Measurements from ENCODE around the gene CALML6.

CALML6 gene

GRCh38 chr1:1938613-1939295 lies 23.7 kb downstream of the CALML6 start:
- Histone ChIP-seq H3K36me3 (ENCODE audit: insufficient read depth, low read length) (no peaks in the 10 kb centered on the region), H3K27me3 (ENCODE audit: insufficient read depth, low read length) (peaks cover 26% of the 10 kb centered on the region), H3K4me1 (ENCODE audit: control insufficient read depth, insufficient read depth, low read length, unreplicated experiment) (no peaks in the 10 kb centered on the region), H2AFZ (ENCODE audit: low read length, unreplicated experiment) (no peak overlapping the region), H3K27ac (ENCODE audit: low read depth, low read length) (no peak overlapping the region), H3K79me2 (ENCODE audit: control insufficient read depth, insufficient read depth, low read length, unreplicated experiment) (no peaks in the 10 kb centered on the region), H3K4me3 (ENCODE audit: low read depth, low read length) (no peak overlapping the region)

GRCh38 chr1:1939296-1940122 lies 24.4 kb downstream of the CALML6 start:
- Histone ChIP-seq H2AFZ (ENCODE audit: low read length, unreplicated experiment) (no peak overlapping the region), H3K27me3 (ENCODE audit: insufficient read depth, low read length) (peaks cover 26% of the 10 kb centered on the region), H3K36me3 (ENCODE audit: insufficient read depth, low read length) (no peaks in the 10 kb centered on the region), H3K27ac (ENCODE audit: low read depth, low read length) (no peak overlapping the region), H3K4me1 (ENCODE audit: control insufficient read depth, insufficient read depth, low read length, unreplicated experiment) (no peaks in the 10 kb centered on the region), H3K79me2 (ENCODE audit: control insufficient read depth, insufficient read depth, low read length, unreplicated experiment) (no peaks in the 10 kb centered on the region), H3K4me3 (ENCODE audit: low read depth, low read length) (no peak overlapping the region)

GRCh38 chr1:1940123-1940425 lies 25.0 kb downstream of the CALML6 start:
- Histone ChIP-seq H3K4me3 (ENCODE audit: low read depth, low read length) (no peak overlapping the region), H3K27ac (ENCODE audit: low read depth, low read length) (no peak overlapping the region), H3K4me1 (ENCODE audit: control insufficient read depth, insufficient read depth, low read length, unreplicated experiment) (no peaks in the 10 kb centered on the region), H2AFZ (ENCODE audit: low read length, unreplicated experiment) (no peak overlapping the region), H3K27me3 (ENCODE audit: insufficient read depth, low read length) (peaks cover 26% of the 10 kb centered on the region), H3K79me2 (ENCODE audit: control insufficient read depth, insufficient read depth, low read length, unreplicated experiment) (no peaks in the 10 kb centered on the region), H3K36me3 (ENCODE audit: insufficient read depth, low read length) (no peaks in the 10 kb centered on the region)

- Histone ChIP-seq H3K4me1 (ENCODE audit: control insufficient read depth, insufficient read depth, low read length, unreplicated experiment) (no peaks in the 10 kb centered on the region), H3K27me3 (ENCODE audit: insufficient read depth, low read length) (peaks cover 31% of the 10 kb centered on the region), H3K27ac (ENCODE audit: low read depth, low read length) (no peak overlapping the region), H3K4me3 (ENCODE audit: low read depth, low read length) (no peak overlapping the region), H3K79me2 (ENCODE audit: control insufficient read depth, insufficient read depth, low read length, unreplicated experiment) (no peaks in the 10 kb centered on the region), H3K36me3 (ENCODE audit: insufficient read depth, low read length) (no peaks in the 10 kb centered on the region), H2AFZ (ENCODE audit: low read length, unreplicated experiment) (no peak overlapping the region)
These were observed 26.3 kb downstream of the CALML6 start for GRCh38 chr1:1941211-1941841.

- Histone ChIP-seq H3K36me3 (ENCODE audit: insufficient read depth, low read length) (no peaks in the 10 kb centered on the region), H3K4me1 (ENCODE audit: control insufficient read depth, insufficient read depth, low read length, unreplicated experiment) (no peaks in the 10 kb centered on the region)
These were observed 27.1 kb downstream of the CALML6 start for GRCh38 chr1:1941868-1942752.

GRCh38 chr1:1942753-1943656 lies 27.9 kb downstream of the CALML6 start:
- H3K4me3 ChIP-seq (ENCODE audit: low read depth, low read length): no peak overlapping the region
- H3K27me3 ChIP-seq (ENCODE audit: insufficient read depth, low read length): peaks cover 28% of the 10 kb centered on the region
- H3K27ac ChIP-seq (ENCODE audit: low read depth, low read length): no peak overlapping the region
- no peaks in the 10 kb centered on the region for H3K79me2 ChIP-seq (ENCODE audit: control insufficient read depth, insufficient read depth, low read length, unreplicated experiment)
- H3K36me3 ChIP-seq (ENCODE audit: insufficient read depth, low read length): no peaks in the 10 kb centered on the region
- H2AFZ ChIP-seq (ENCODE audit: low read length, unreplicated experiment): no peak overlapping the region
- H3K4me1 ChIP-seq (ENCODE audit: control insufficient read depth, insufficient read depth, low read length, unreplicated experiment): no peaks in the 10 kb centered on the region

More at GRCh38 chr1:1941868-1942752, 27.1 kb downstream of the CALML6 start:
- Histone ChIP-seq H3K79me2 (ENCODE audit: control insufficient read depth, insufficient read depth, low read length, unreplicated experiment) (no peaks in the 10 kb centered on the region), H2AFZ (ENCODE audit: low read length, unreplicated experiment) (no peak overlapping the region), H3K4me3 (ENCODE audit: low read depth, low read length) (no peak overlapping the region), H3K27me3 (ENCODE audit: insufficient read depth, low read length) (peaks cover 31% of the 10 kb centered on the region), H3K27ac (ENCODE audit: low read depth, low read length) (no peak overlapping the region)

- no peaks in the 10 kb centered on the region for H3K79me2 ChIP-seq (ENCODE audit: control insufficient read depth, insufficient read depth, low read length, unreplicated experiment)
- H3K27me3 ChIP-seq (ENCODE audit: insufficient read depth, low read length): peaks cover 26% of the 10 kb centered on the region
- H3K27ac ChIP-seq (ENCODE audit: low read depth, low read length): no peak overlapping the region
- no peak overlapping the region for H2AFZ ChIP-seq (ENCODE audit: low read length, unreplicated experiment)
- H3K4me3 ChIP-seq (ENCODE audit: low read depth, low read length): peak overlapping the region; percentile 67
- no peaks in the 10 kb centered on the region for H3K4me1 ChIP-seq (ENCODE audit: control insufficient read depth, insufficient read depth, low read length, unreplicated experiment)
- H3K36me3 ChIP-seq (ENCODE audit: insufficient read depth, low read length): no peaks in the 10 kb centered on the region
These were observed 28.9 kb downstream of the CALML6 start for GRCh38 chr1:1943834-1944570.

GRCh38 chr1:1945782-1946393 lies 30.8 kb downstream of the CALML6 start:
- Histone ChIP-seq H3K27me3 (ENCODE audit: insufficient read depth, low read length) (peaks cover 38% of the 10 kb centered on the region), H3K4me1 (ENCODE audit: control insufficient read depth, insufficient read depth, low read length, unreplicated experiment) (no peaks in the 10 kb centered on the region), H3K79me2 (ENCODE audit: control insufficient read depth, insufficient read depth, low read length, unreplicated experiment) (no peaks in the 10 kb centered on the region), H3K27ac (ENCODE audit: low read depth, low read length) (no peak overlapping the region), H3K4me3 (ENCODE audit: low read depth, low read length) (no peak overlapping the region), H3K36me3 (ENCODE audit: insufficient read depth, low read length) (no peaks in the 10 kb centered on the region), H2AFZ (ENCODE audit: low read length, unreplicated experiment) (no peak overlapping the region)

GRCh38 chr1:1946540-1946939 lies 31.5 kb downstream of the CALML6 start:
- Histone ChIP-seq H3K79me2 (ENCODE audit: control insufficient read depth, insufficient read depth, low read length, unreplicated experiment) (no peaks in the 10 kb centered on the region), H3K27me3 (ENCODE audit: insufficient read depth, low read length) (peaks cover 38% of the 10 kb centered on the region; the same call in 1 of the 2 replicates)

More at GRCh38 chr1:1946540-1946939, 31.5 kb downstream of the CALML6 start:
- Histone ChIP-seq H3K4me1 (ENCODE audit: control insufficient read depth, insufficient read depth, low read length, unreplicated experiment) (no peaks in the 10 kb centered on the region), H2AFZ (ENCODE audit: low read length, unreplicated experiment) (no peak overlapping the region), H3K36me3 (ENCODE audit: insufficient read depth, low read length) (no peaks in the 10 kb centered on the region), H3K27ac (ENCODE audit: low read depth, low read length) (no peak overlapping the region), H3K4me3 (ENCODE audit: low read depth, low read length) (no peak overlapping the region)
